Stomach (tissue), 9 donors: Measurements from ENCODE around the gene TBCE. TPM values are rescaled to one million over a fixed set of nuclear protein-coding genes. Genes with fewer than 3 reads are reported as not detected.

Source experiments
- DNase-seq, 2 donors: peaks; one replicate each; pipeline versions ENCODE4 v3.0.0 to v3.0.0-alpha.2; 2013 to 2019
- H3K27ac ChIP-seq, 5 donors: fragments of 200-600 bp in 4 of 5; sonication (generic) in 4 of 5; one replicate each; pipeline ENCODE4 v1.5.1; 2013 to 2019; ENCODE audit warnings: mild to moderate bottlenecking in 1 of 5, moderate library complexity in 1 of 5
- H3K27me3 ChIP-seq, 3 donors: fragments of 200-600 bp; sonication (generic); one replicate each; pipeline ENCODE4 v1.5.1; 2017 to 2019; ENCODE audit warnings: mixed run types in 1 of 3
- H3K36me3 ChIP-seq, 4 donors: fragments of 200-600 bp; sonication (generic); 1 replicate in 3 of 4; 2 replicates in 1 of 4; pipeline ENCODE4 v1.5.1; 2016 to 2019
- H3K4me1 ChIP-seq, 4 donors: fragments of 200-600 bp; sonication (generic); one replicate each; pipeline ENCODE4 v1.5.1; 2016 to 2019
- H3K4me3 ChIP-seq, 4 donors: fragments of 200-600 bp; sonication (generic) in 3 of 4; one replicate each; pipeline ENCODE4 v1.5.1; 2016 to 2019; ENCODE audit warnings: mild to moderate bottlenecking in 1 of 4
- H3K9me3 ChIP-seq, 4 donors: fragments of 200-600 bp; sonication (generic); one replicate each; pipeline ENCODE4 v1.5.1; 2016 to 2019
- CTCF ChIP-seq, 7 experiments: fragments of 450-650 bp in 4 of 7; fragments of 200-600 bp in 3 of 7; sonication (generic) in 3 of 7; IDR thresholded peaks; one replicate each; pipeline ENCODE4 v1.5.1; 2016 to 2019; ENCODE audit warnings: antibody characterized with exemption in 7 of 7, control low read depth in 2 of 7, mild to moderate bottlenecking in 1 of 7
- EP300 ChIP-seq: sonication (generic); formaldehyde crosslinking; IDR thresholded peaks from one replicate; pipeline ENCODE4 v1.6.1; 2017; ENCODE audit warnings: antibody characterized with exemption
- POLR2A ChIP-seq, 4 donors: fragments of 450-650 bp; IDR thresholded peaks; one replicate each; pipeline ENCODE4 v1.6.1; 2016; ENCODE audit warnings: antibody characterized with exemption in 4 of 4, control low read depth in 2 of 4, mild to moderate bottlenecking in 1 of 4, moderate library complexity in 1 of 4
- POLR2AphosphoS5 ChIP-seq, 3 donors: sonication (generic); formaldehyde crosslinking; IDR thresholded peaks; one replicate each; pipeline ENCODE4 v1.6.1; 2016; ENCODE audit warnings: antibody characterized with exemption in 3 of 3
- WGBS, 5 donors: extraction: QIAGEN DNeasy Blood & Tissue Kit in 3 of 5; methylation state at CpG; one replicate each; pipeline versions ENCODE4 v1.1.5 to v1.1.7; 2013 to 2018; 5-methylcytosine and 5-hydroxymethylcytosine counted together
- intact Hi-C: fragments of 100-400 bp; cut with DNase I; formaldehyde crosslinking; loops from one replicate; pipeline ENCODE4 v1.15.1; 2023; ENCODE audit warnings: low total_unique reads
- polyA plus RNA-seq, 3 donors: library from polyadenylated mRNA; stranded (reverse); fragments of 200-250 nt; gene quantifications; one replicate each; pipeline ENCODE4 v1.2.3, GENCODE V29; 2013
- total RNA-seq, 5 donors: library from RNA; depleted of rRNA; stranded (reverse); fragments of >200 nt; gene quantifications; one replicate each; pipeline versions ENCODE4 v1.1.0 to v1.2.3, GENCODE V29; 2014 to 2016
- donor health status: healthy with polysubstance abuse.
- donor health status: Bipolar disorder and iron deficiency.
- donor health status: healthy.

The TBCE gene
- total and polyA plus RNA-seq, 8 donors: 7.1 to 43.7 (median 23.8) TPM

- H3K27me3 ChIP-seq: no peaks in the 10 kb centered on the region
- TF ChIP-seq POLR2A (IDR thresholded peaks at IDR 0.05) (peak in 2 of 4 donors; percentile 79 to 83), CTCF (IDR thresholded peaks at IDR 0.05) (no peak), EP300 (no peak), POLR2AphosphoS5 (IDR thresholded peaks at IDR 0.05) (peak; percentile 32 to 88 (median 54))
- intact Hi-C loops: no loop called here
- H3K4me1 ChIP-seq: peaks cover 57 to 76% (median 67%) of the 10 kb centered on the region in 4 donors
- DNase-seq: peak in 1 of 2 donors; percentile 83
- WGBS, 5 donors: 0 to 1% (median 0%) methylated on average over 25 to 58 of the region's 58 CpGs
- H3K4me3 ChIP-seq: peak within 1 kb of the TSS; percentile 87 to 95 (median 92)
- no peaks in the 10 kb centered on the region for H3K9me3 ChIP-seq
- H3K27ac ChIP-seq: peak within 1 kb of the TSS; percentile 97 to 100 (median 99)
- no peaks in the 10 kb centered on the region for H3K36me3 ChIP-seq
These were observed 39.5 kb upstream of the TBCE start, which contains the start of gene ARID4B for GRCh38 chr1:235327559-235328270. TSS of gene ARID4B (minus strand) at chr1:235328179. CDS start at chr1:235326919, 1,260 bp downstream.

GRCh38 chr1:235328271-235329138 is 38.7 kb upstream of the TBCE start, which contains the start of gene GGPS1:
TSS of gene GGPS1 (plus strand) at chr1:235328570. CDS start at chr1:235335265, 6,695 bp downstream.
- H3K27me3 ChIP-seq: no peaks in the 10 kb centered on the region
- peak; percentile 99 to 100 for DNase-seq
- peak within 1 kb of the TSS; percentile 87 to 95 (median 92) for H3K4me3 ChIP-seq
- TF ChIP-seq CTCF (IDR thresholded peaks at IDR 0.05): peak in 1 of 7 experiments; percentile 20
- no peak for TF ChIP-seq EP300
- peak; percentile 75 to 95 (median 77) for TF ChIP-seq POLR2AphosphoS5 (IDR thresholded peaks at IDR 0.05)
- peak in 2 of 4 donors; percentile 73 to 75 for TF ChIP-seq POLR2A (IDR thresholded peaks at IDR 0.05)
- WGBS, 5 donors: 0% methylated on average over 54 of the region's 54 CpGs
- H3K36me3 ChIP-seq: no peaks in the 10 kb centered on the region
- H3K4me1 ChIP-seq: peaks cover 52 to 76% (median 68%) of the 10 kb centered on the region in 4 donors
- H3K27ac ChIP-seq: peak within 1 kb of the TSS; percentile 97 to 100 (median 99)
- intact Hi-C loops: no loop called here
- H3K9me3 ChIP-seq: no peaks in the 10 kb centered on the region

GRCh38 chr1:235329139-235329902 is 37.9 kb upstream of the TBCE start:
- Histone ChIP-seq H3K4me3 (peak overlapping the region; percentile 87 to 95 (median 92)), H3K36me3 (no peaks in the 10 kb centered on the region), H3K9me3 (no peaks in the 10 kb centered on the region), H3K4me1 (peaks cover 46 to 76% (median 63%) of the 10 kb centered on the region in 4 donors), H3K27me3 (no peaks in the 10 kb centered on the region), H3K27ac (peak overlapping the region; percentile 97 to 100 (median 99))
- no peak for TF ChIP-seq EP300
- TF ChIP-seq POLR2AphosphoS5 (IDR thresholded peaks at IDR 0.05): no peak
- TF ChIP-seq POLR2A (IDR thresholded peaks at IDR 0.05): no peak
- TF ChIP-seq CTCF (IDR thresholded peaks at IDR 0.05): peak in 1 of 7 experiments; percentile 0
- peak; percentile 48 to 79 for DNase-seq
- intact Hi-C loops: no loop called here
- 1 to 2% (median 1%) methylated on average over 24 of the region's 24 CpGs for WGBS, 5 donors
